ENCODE results near the gene PIAS4.

PIAS4 gene

DNA sequence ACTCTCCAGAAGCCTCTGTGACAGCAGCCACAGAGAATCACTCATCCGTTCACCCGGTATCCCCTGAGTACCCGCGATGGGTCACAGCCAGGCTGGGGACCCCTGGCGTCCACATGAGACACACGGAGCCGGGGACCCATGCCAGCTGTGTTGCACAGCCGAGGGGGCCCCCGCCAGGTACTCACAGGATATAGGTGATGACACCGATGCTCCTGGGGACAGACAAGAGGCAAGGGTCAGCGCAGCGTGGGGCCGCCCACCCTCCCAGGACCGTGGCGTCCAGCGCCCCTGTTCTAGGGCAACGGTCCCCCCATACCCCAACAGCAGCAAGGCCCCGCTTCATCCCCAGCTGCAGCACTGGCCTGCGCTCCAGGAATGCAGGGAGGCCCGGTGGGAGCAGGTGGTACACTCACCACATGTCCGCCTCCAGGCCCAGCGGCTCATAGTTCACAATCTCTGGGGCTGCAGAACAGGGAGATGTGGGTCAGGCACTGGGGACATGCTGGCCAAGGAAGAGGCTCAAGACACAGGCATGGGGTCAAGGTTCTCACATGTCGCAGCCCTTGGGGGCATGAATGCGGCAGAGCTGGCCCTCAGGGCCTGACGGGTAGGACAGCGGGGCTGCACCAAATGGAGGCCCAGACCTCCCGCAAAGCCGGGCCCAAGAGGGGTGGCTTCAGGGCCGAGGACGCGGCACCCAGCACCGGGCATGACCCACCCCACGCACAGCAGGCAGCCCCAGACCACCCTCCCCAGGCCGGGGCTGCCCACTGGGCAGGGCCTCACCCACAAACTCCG, 43.9 kb upstream of the PIAS4 start:
- TF ChIP-seq ZFP30 (CRISPR knock-in tag; IDR thresholded peaks at IDR 0.05), result no peak

DNA sequence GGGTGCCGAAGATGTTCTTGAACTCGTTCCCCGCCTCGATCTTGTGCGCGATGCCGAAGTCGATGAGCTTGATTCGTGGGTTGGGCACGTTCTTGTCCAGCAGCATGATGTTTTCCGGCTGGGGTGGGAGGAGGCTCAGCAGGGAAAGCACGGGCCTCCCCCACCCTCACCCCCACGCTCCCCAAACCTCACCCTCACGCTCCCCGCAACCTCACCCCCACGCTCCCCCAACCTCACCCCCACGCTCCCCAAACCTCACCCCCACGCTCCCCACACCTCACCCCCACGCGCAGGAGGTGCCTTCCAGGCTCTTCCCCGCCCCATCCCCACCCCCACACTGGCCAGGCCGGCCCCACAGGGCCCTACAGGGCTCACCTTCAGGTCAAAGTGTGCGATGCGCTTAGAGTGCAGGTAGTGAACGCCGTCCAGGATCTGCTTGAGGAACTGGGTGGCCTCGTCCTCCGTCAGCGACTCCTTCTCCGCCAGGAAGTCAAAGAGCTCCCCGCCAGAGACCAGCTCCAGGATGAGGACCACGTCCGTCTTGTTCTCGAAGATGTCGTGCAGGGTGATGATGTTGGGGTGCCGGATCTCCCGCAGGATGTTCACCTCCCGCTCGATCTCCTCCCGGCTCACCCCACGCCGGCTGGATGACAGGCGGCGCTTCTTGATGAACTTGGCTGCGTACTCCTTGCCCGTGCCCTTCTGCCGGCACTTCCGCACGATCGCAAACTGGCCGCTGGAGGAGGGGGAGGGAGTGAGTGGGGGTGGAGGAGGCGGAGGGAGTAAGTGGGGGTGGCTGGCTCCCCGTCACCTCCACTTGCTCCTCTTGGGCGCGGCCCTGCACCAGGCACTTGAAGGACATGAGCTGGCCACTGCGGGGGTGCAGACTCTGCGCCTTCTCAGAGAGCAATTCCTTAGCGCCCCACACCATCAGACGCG, 43.0 kb upstream of the PIAS4 start:
- TF ChIP-seq RARB (CRISPR knock-in tag; IDR thresholded peaks at IDR 0.05), result no peak
- TF ChIP-seq, protein P1, sequence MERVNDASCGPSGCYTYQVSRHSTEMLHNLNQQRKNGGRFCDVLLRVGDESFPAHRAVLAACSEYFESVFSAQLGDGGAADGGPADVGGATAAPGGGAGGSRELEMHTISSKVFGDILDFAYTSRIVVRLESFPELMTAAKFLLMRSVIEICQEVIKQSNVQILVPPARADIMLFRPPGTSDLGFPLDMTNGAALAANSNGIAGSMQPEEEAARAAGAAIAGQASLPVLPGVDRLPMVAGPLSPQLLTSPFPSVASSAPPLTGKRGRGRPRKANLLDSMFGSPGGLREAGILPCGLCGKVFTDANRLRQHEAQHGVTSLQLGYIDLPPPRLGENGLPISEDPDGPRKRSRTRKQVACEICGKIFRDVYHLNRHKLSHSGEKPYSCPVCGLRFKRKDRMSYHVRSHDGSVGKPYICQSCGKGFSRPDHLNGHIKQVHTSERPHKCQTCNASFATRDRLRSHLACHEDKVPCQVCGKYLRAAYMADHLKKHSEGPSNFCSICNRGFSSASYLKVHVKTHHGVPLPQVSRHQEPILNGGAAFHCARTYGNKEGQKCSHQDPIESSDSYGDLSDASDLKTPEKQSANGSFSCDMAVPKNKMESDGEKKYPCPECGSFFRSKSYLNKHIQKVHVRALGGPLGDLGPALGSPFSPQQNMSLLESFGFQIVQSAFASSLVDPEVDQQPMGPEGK (CRISPR knock-in tag; IDR thresholded peaks at IDR 0.05; ENCODE audit: borderline replicate concordance), result no peak
- TF ChIP-seq, protein P2, sequence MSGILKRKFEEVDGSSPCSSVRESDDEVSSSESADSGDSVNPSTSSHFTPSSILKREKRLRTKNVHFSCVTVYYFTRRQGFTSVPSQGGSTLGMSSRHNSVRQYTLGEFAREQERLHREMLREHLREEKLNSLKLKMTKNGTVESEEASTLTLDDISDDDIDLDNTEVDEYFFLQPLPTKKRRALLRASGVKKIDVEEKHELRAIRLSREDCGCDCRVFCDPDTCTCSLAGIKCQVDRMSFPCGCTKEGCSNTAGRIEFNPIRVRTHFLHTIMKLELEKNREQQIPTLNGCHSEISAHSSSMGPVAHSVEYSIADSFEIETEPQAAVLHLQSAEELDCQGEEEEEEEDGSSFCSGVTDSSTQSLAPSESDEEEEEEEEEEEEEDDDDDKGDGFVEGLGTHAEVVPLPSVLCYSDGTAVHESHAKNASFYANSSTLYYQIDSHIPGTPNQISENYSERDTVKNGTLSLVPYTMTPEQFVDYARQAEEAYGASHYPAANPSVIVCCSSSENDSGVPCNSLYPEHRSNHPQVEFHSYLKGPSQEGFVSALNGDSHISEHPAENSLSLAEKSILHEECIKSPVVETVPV (CRISPR knock-in tag; IDR thresholded peaks at IDR 0.05), result no peak
- TF ChIP-seq ZC3H10 (CRISPR knock-in tag; IDR thresholded peaks at IDR 0.05), result no peak
- TF ChIP-seq ZFP3 (CRISPR knock-in tag; IDR thresholded peaks at IDR 0.05), result no peak
- TF ChIP-seq TOX (CRISPR knock-in tag; IDR thresholded peaks at IDR 0.05; ENCODE audit: borderline replicate concordance), result no peak
- no peak for TF ChIP-seq ZNF8 (CRISPR knock-in tag; IDR thresholded peaks at IDR 0.05)
- no peak for TF ChIP-seq ARNTL (CRISPR knock-in tag; IDR thresholded peaks at IDR 0.05; ENCODE audit: borderline replicate concordance, low read depth)
- TF ChIP-seq BACH2 (CRISPR knock-in tag; IDR thresholded peaks at IDR 0.05; ENCODE audit: borderline replicate concordance), result no peak
- TF ChIP-seq PPARA (CRISPR knock-in tag; IDR thresholded peaks at IDR 0.05; ENCODE audit: borderline replicate concordance), result no peak
- TF ChIP-seq SNAI2 (CRISPR knock-in tag; IDR thresholded peaks at IDR 0.05), result no peak
- TF ChIP-seq OSR1 (CRISPR knock-in tag; IDR thresholded peaks at IDR 0.05), result no peak
- TF ChIP-seq, protein P3, sequence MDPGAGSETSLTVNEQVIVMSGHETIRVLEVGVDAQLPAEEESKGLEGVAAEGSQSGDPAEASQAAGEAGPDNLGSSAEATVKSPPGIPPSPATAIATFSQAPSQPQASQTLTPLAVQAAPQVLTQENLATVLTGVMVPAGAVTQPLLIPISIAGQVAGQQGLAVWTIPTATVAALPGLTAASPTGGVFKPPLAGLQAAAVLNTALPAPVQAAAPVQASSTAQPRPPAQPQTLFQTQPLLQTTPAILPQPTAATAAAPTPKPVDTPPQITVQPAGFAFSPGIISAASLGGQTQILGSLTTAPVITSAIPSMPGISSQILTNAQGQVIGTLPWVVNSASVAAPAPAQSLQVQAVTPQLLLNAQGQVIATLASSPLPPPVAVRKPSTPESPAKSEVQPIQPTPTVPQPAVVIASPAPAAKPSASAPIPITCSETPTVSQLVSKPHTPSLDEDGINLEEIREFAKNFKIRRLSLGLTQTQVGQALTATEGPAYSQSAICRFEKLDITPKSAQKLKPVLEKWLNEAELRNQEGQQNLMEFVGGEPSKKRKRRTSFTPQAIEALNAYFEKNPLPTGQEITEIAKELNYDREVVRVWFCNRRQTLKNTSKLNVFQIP (CRISPR knock-in tag; IDR thresholded peaks at IDR 0.05; ENCODE audit: borderline replicate concordance, low read depth), result no peak
- TF ChIP-seq GLIS3 (CRISPR knock-in tag; IDR thresholded peaks at IDR 0.05), result no peak
- TF ChIP-seq, protein P4, sequence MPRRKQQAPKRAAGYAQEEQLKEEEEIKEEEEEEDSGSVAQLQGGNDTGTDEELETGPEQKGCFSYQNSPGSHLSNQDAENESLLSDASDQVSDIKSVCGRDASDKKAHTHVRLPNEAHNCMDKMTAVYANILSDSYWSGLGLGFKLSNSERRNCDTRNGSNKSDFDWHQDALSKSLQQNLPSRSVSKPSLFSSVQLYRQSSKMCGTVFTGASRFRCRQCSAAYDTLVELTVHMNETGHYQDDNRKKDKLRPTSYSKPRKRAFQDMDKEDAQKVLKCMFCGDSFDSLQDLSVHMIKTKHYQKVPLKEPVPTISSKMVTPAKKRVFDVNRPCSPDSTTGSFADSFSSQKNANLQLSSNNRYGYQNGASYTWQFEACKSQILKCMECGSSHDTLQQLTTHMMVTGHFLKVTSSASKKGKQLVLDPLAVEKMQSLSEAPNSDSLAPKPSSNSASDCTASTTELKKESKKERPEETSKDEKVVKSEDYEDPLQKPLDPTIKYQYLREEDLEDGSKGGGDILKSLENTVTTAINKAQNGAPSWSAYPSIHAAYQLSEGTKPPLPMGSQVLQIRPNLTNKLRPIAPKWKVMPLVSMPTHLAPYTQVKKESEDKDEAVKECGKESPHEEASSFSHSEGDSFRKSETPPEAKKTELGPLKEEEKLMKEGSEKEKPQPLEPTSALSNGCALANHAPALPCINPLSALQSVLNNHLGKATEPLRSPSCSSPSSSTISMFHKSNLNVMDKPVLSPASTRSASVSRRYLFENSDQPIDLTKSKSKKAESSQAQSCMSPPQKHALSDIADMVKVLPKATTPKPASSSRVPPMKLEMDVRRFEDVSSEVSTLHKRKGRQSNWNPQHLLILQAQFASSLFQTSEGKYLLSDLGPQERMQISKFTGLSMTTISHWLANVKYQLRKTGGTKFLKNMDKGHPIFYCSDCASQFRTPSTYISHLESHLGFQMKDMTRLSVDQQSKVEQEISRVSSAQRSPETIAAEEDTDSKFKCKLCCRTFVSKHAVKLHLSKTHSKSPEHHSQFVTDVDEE (CRISPR knock-in tag; IDR thresholded peaks at IDR 0.05), result no peak
- no peak for TF ChIP-seq ZNF565 (CRISPR knock-in tag; conservative IDR thresholded peaks at IDR 0.05; ENCODE audit: low read depth)
- no peak for ATAC-seq

More for the DNA sequence above, 43.9 kb upstream of the PIAS4 start:
- ATAC-seq, result no peak

DNA sequence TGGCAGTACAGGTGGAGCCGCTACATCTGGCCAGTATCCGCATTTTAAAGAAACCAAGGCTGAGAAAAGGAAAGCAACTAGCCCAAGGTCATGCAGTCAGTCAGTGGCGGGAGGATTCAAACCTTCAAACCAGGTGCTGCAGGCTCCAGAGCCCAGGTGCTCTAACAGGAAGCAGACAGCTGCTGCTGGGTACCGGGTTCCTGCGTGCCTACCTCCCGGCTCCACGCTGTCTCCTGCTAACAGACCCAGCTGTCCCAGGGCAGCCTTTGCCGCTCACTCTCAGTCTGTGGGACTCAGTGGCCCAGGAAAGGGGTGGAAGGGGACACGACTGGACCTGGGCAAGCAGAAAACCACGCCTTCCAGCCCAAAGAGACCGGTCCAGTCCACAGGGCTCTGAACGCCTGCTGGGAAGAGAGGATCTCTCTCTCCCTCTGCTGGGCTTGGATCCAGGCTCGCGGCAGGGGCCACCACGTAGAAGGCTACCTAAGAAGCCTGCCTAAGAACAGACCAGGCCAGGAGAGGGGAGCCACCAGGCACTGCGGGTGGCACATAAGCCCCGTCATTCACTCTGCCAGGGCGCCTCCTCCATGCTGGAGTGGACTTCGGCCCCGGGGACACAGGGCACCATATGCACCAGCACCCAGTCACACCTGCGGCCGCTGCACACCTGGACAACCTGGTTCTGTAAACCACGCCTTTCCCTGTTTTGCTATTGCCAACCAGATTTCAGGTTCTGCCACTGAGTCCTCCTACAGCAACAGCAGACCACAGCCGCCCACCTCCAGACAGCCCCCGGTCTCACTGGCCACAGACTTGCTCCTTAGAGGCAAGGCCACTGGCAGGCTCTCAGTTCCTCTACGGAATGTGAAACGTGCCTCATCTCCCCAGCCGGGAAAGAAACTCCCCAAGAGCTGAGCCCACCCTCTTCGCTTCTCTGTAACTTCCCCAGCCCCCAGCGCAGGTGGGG, 41.2 kb upstream of the PIAS4 start:
- ATAC-seq, result no peak
- TF ChIP-seq, protein P3 (CRISPR knock-in tag; IDR thresholded peaks at IDR 0.05; ENCODE audit: borderline replicate concordance, low read depth), result no peak
- TF ChIP-seq, protein P5, sequence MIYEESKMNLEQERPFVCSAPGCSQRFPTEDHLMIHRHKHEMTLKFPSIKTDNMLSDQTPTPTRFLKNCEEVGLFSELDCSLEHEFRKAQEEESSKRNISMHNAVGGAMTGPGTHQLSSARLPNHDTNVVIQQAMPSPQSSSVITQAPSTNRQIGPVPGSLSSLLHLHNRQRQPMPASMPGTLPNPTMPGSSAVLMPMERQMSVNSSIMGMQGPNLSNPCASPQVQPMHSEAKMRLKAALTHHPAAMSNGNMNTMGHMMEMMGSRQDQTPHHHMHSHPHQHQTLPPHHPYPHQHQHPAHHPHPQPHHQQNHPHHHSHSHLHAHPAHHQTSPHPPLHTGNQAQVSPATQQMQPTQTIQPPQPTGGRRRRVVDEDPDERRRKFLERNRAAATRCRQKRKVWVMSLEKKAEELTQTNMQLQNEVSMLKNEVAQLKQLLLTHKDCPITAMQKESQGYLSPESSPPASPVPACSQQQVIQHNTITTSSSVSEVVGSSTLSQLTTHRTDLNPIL (CRISPR knock-in tag; IDR thresholded peaks at IDR 0.05; ENCODE audit: low read depth), result no peak
- TF ChIP-seq, protein P1 (CRISPR knock-in tag; IDR thresholded peaks at IDR 0.05; ENCODE audit: borderline replicate concordance), result no peak
- TF ChIP-seq BACH2 (CRISPR knock-in tag; IDR thresholded peaks at IDR 0.05; ENCODE audit: borderline replicate concordance) (no peak), OSR1 (CRISPR knock-in tag; IDR thresholded peaks at IDR 0.05) (no peak)
